T-helper 22 cell (primary cell): ENCODE results near the gene NOS1.

Experiments used
- DNase-seq: peaks from one replicate; pipeline ENCODE4 v3.0.0-alpha.2; 2020; ENCODE audit warnings: low read depth

The NOS1 gene

GRCh38 chr12:117363953-117364486 is 2.6 kb upstream of the NOS1 start:
- DNase-seq = no peak

- no peak for DNase-seq
Observed at GRCh38 chr12:117363056-117363662, 1.7 kb upstream of the NOS1 start.

DNA sequence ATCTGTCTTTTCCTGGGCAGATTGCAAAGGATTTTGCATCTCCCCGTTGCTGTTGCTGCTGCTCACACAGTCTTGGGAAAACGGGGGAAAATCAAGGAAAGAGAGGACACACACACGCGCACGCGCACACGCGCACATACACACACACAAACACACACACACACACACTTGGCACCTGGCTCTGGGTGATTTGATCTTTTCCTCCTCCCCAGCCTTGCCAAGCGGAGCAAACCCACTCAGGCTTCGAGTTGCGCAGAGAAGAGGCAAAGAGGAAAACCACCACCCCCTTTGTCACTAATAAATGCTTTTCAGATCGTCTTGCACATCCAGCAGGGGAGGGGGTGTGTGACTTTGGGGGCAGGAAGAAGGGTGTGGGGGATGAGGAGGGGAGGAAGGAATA is 965 bp upstream of the NOS1 start:
- no peak for DNase-seq

- DNase-seq = no peak
Observed at GRCh38 chr12:117361905-117362304, 479 bp upstream of the NOS1 start.

- DNase-seq = no peak
Observed at GRCh38 chr12:117360551-117361346, 677 bp downstream of the NOS1 start.

GRCh38 chr12:117360222-117360550 is 1.2 kb downstream of the NOS1 start:
- DNase-seq = no peak

- DNase-seq = no peak
Observed at GRCh38 chr12:117359029-117359845, 2.2 kb downstream of the NOS1 start.

- DNase-seq = no peak
Observed at GRCh38 chr12:117356048-117356447, 5.4 kb downstream of the NOS1 start.

DNA sequence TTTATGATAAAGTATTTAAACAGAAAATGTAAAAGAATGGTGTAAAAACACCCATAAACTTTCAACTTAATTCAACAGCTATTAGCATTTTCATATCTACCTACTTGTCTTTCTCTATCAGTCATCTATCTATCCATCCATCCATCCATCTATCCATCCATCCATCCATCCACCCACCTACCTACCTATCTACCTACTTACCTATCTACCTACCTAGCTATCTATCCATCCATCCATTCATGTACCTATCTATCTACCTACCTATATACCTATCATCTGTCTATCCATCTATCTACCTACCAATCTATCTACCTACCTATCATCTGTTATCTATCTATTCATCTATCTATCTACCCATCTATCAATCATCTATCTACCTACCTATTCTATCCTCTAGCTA is 8.5 kb downstream of the NOS1 start:
- DNase-seq = no peak

DNA sequence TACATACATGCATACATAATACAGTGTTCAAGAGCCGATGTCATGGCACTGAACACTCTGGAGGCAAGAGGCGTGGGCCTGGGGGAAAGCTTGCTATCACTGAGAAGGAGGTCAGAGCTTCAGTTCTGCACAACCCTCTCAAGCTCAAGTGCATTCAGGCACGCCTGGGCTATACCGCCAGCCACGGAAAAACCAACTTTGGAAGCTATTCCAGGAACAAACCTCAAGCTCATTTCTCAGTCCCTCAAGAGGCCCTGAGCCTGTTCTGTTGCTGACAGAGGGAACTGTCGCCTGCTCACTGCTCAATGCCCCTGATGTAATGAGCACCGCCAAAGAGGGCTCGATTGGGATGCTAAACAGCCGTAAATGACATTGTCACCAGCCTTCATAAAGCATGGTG is 9.2 kb downstream of the NOS1 start:
- DNase-seq = no peak

GRCh38 chr12:117350140-117350539 is 11.3 kb downstream of the NOS1 start:
- DNase-seq = no peak

DNA sequence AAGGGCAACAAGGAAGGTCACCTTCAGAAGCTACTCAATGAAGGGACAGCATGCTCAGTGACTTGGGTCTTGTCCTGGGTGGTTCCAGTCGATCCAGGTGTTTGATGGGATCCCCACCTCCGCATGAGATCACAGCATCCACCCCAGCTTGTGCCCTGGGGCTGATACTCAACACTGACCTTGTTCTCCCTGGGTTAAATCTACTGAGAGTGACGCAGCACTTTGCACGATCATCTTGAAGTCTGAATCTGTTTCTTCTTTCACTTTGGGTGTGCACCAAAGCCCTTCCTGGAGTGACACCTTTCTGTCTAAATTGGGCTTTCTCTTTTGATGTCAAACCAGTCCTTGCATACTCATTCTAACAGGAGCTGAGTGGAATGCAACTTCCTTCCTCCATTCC is 13.8 kb downstream of the NOS1 start:
- DNase-seq = no peak

- DNase-seq = no peak
Observed at GRCh38 chr12:117344716-117345115, 16.7 kb downstream of the NOS1 start.

GRCh38 chr12:117343849-117344248 is 17.6 kb downstream of the NOS1 start:
- DNase-seq = no peak

DNA sequence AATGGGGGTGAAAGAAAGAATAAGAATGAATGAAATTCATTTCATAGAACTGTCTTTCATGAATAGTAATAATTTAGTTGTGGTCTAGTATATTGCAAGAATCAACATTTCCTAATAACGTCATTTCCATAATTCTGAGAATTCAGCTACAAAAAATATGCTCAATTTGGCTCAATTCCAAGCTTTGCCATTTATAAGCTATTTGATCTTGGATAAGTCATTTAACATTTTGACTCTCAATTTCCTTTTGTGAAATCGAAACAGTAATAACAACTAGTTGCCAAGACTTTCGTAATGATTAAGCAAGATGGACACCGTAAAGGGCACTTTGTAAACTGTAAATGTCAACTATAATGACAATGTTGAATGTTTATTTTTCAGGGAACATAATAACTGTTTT is 18.1 kb downstream of the NOS1 start:
- no peak for DNase-seq

GRCh38 chr12:117342682-117343081 is 18.7 kb downstream of the NOS1 start:
- DNase-seq = no peak

GRCh38 chr12:117342247-117342646 is 19.2 kb downstream of the NOS1 start:
- DNase-seq = no peak

DNA sequence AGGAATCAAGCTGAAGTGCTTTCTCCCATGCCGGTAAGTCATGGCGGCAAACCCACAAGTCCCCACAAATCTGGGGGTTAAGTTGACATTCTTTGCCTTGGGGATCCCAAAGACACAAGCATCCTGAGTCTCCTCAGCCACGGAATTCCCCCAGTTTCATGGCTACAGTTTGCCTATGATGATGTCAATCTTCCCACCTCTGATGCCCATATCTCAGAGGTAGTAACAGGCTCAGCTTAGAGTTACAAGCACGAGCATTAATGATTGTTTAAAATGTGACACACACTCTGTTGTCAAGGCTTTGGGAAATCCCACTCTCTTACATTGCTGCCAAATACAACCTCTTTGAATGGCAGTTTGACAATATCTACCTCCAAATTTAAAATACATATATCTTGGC is 22.3 kb downstream of the NOS1 start:
- no peak for DNase-seq

- no peak for DNase-seq
Observed at GRCh38 chr12:117334855-117335587, 26.4 kb downstream of the NOS1 start.

GRCh38 chr12:117334051-117334450 is 27.4 kb downstream of the NOS1 start:
- DNase-seq = no peak

DNA sequence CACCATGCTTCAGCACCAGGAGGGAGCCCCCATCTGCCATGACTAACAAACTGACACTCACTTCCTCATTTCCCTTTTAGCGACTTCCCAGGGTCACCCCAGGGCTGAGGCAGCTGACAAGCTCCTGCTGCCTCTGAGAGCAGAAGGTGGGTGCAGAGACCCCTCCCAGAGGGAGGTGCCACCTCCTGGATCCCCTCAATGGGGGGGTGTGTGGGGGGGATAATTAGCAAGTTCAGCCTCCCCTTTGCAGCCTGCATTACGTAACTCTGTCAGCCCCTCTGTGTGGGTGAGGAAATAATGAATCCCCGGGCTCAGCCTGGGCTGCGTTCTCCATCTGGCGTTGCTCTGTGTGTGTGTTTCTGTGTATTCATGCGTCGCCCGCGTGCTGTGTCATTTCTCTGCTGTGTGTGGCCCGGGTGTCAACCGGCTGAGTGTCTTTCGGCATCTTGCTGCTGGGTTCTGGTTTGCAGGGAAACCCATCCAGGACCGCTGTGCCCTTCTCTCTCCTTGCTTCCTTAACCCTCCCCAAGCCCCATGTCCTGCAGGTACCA is 28.0 kb downstream of the NOS1 start:
- no peak for DNase-seq

- no peak for DNase-seq
Observed at GRCh38 chr12:117331691-117332090, 29.7 kb downstream of the NOS1 start.
